Measurements from ENCODE around the gene NEK11. TPM values are rescaled to one million over a fixed set of nuclear protein-coding genes. Genes with fewer than 3 reads are reported as not detected.

NEK11 gene
- total and polyA plus RNA-seq, 9 of the 15 experiments (the other 6 are each of a cell fraction or from before 2014, with no cell fraction given): 0.28 to 1.5 (median 0.87) TPM

GRCh38 chr3:131328721-131329120 is 302.0 kb downstream of the NEK11 start:
- in situ Hi-C loops (cut with MboI): no loop called here
- POLR2A ChIA-PET: no interaction called here
- H3K9ac ChIP-seq (ENCODE audit: insufficient read depth in 1 of 2, low read depth in 2 of 2, low read length in 2 of 2): no peak overlapping the region
- intact Hi-C loops (cut with micrococcal nuclease): no loop called here
- no peak overlapping the region for H2AFZ ChIP-seq (ENCODE audit: low read depth, low read length)
- BruUV-seq (replicated peaks): no TSS peak
- H4K20me1 ChIP-seq (replicated peaks; ENCODE audit: control insufficient read depth, insufficient read depth, low read length): no peaks in the 10 kb centered on the region
- H3K4me1 ChIP-seq (replicated peaks in 1 of 2; ENCODE audit: control insufficient read depth in 2 of 2, insufficient read depth in 2 of 2, low read length in 2 of 2): no peaks in the 10 kb centered on the region
- FAIRE-seq: no peak
- H3K4me3 ChIP-seq: no peak overlapping the region
- DNase-seq (ENCODE audit: extremely low read depth in 1 of 4, low spot score in 3 of 4): no peak
- CTCF ChIA-PET (ENCODE audit: low intra/inter-chr PET ratio): no interaction called here
- no peak overlapping the region for H3K27ac ChIP-seq (ENCODE audit: extremely low read depth, low read depth, low read length)
- H3K4me2 ChIP-seq (ENCODE audit: insufficient read depth, low read length): no peak overlapping the region
- no peak for ATAC-seq
- H3K27me3 ChIP-seq (ENCODE audit: control insufficient read depth in 2 of 2, insufficient read depth in 2 of 2, low read length in 2 of 2): no peaks in the 10 kb centered on the region
- H3K9me3 ChIP-seq (replicated peaks; ENCODE audit: control insufficient read depth, insufficient read depth, low read depth, low read length): no peaks in the 10 kb centered on the region
- TF ChIP-seq SRSF7 (optimal IDR thresholded peaks at IDR 0.05; ENCODE audit: low read depth, low read length) (no peak), SLC30A9 (CRISPR knock-in tag; IDR thresholded peaks at IDR 0.05) (no peak), ATF3 (IDR thresholded peaks at IDR 0.05) (no peak), ATF3 (CRISPR knock-in tag; conservative IDR thresholded peaks at IDR 0.05) (no peak), RBM17 (IDR thresholded peaks at IDR 0.05; ENCODE audit: borderline replicate concordance, low read depth, low read length) (no peak), LEF1 (IDR thresholded peaks at IDR 0.05) (no peak), HOXB6 (CRISPR knock-in tag; IDR thresholded peaks at IDR 0.05; ENCODE audit: borderline replicate concordance) (no peak), ZBTB17 (CRISPR knock-in tag; IDR thresholded peaks at IDR 0.05) (no peak), FOXJ2 (tag; IDR thresholded peaks at IDR 0.05) (no peak), GTF2F1 (IDR thresholded peaks at IDR 0.05; ENCODE audit: low read depth, low read length) (no peak), BDP1 (IDR thresholded peaks at IDR 0.05; ENCODE audit: insufficient read depth, insufficient read length) (no peak), RAD21 (CRISPR knock-in tag; conservative IDR thresholded peaks at IDR 0.05 in 1 of 2, IDR thresholded peaks at IDR 0.05 in 1 of 2) (no peak), ZNF263 (CRISPR knock-in tag; IDR thresholded peaks at IDR 0.05; ENCODE audit: borderline replicate concordance) (no peak), ZNF695 (CRISPR knock-in tag; IDR thresholded peaks at IDR 0.05) (no peak), SIN3B (IDR thresholded peaks at IDR 0.05; ENCODE audit: low read depth) (no peak), CAMTA2 (CRISPR knock-in tag; conservative IDR thresholded peaks at IDR 0.05) (no peak), ZNF583 (CRISPR knock-in tag; IDR thresholded peaks at IDR 0.05) (no peak), MAFG (tag; conservative IDR thresholded peaks at IDR 0.05) (no peak), TSHZ1 (CRISPR knock-in tag; IDR thresholded peaks at IDR 0.05) (no peak), ZNF584 (CRISPR knock-in tag; IDR thresholded peaks at IDR 0.05; ENCODE audit: low read depth) (no peak)
- H3K9me1 ChIP-seq (ENCODE audit: control insufficient read depth, insufficient read depth, low read length): no peaks in the 10 kb centered on the region
- 12% methylated on average over 3 of the region's 3 CpGs for WGBS (ENCODE audit: insufficient coverage, low coverage, missing lambda C conversion rate)
- no peaks in the 10 kb centered on the region for H3K36me3 ChIP-seq (ENCODE audit: control insufficient read depth, insufficient read depth, low read length)
- H3K79me2 ChIP-seq (ENCODE audit: control insufficient read depth, insufficient read depth, low read length): no peaks in the 10 kb centered on the region
